GM12878 (cell line): ENCODE results near the gene TECR. TPM values are rescaled to one million over a fixed set of nuclear protein-coding genes. Genes with fewer than 3 reads are reported as not detected.

Source experiments
- ATAC-seq: fragments of 200-7000 bp; cut with Tn5 transposase; 3 replicates; pipeline ENCODE4 v1.9.1; 2020; ENCODE audit warnings: mild to moderate bottlenecking, moderate library complexity
- BruUV-seq: library from RNA; stranded (reverse); fragments of 400-500 nt; replicated peaks from 2 replicates; lab custom pipeline; 2021; lab: Mats Ljungman, UMichigan
- CTCF ChIA-PET: fragments of 300-600 bp; sonication (Branson Sonifier 250); formaldehyde crosslinking; extraction: SDS; loops from one replicate; lab custom pipeline; 2021; ENCODE audit warnings: inconsistent platforms; lab: Yijun Ruan, JAX
- POLR2A ChIA-PET: fragments of 350-600 bp; formaldehyde crosslinking; extraction: SDS; loops from one replicate; lab custom pipeline; 2021; ENCODE audit warnings: inconsistent platforms; lab: Charles Lee
- RAD21 ChIA-PET: fragments of 300-600 bp; sonication (Branson Sonifier 250); formaldehyde crosslinking; loops from one replicate; lab custom pipeline; 2023; ENCODE audit warnings: antibody characterized with exemption; ENCODE audit not compliant: unreplicated experiment; lab: Charles Lee
- SMC1A ChIA-PET: fragments of 300-600 bp; sonication (Branson Sonifier 250); formaldehyde crosslinking; loops from one replicate; lab custom pipeline; 2023; ENCODE audit not compliant: unreplicated experiment, uncharacterized antibody; lab: Charles Lee
- DNase-seq: peaks from one replicate; pipeline ENCODE4 v3.0.0-alpha.2; 2011; ENCODE audit warnings: low read depth, low spot score
- FAIRE-seq: peaks from 3 replicates; lab custom pipeline; 2011; peaks lifted over from hg19 to GRCh38; lab: Jason Lieb, UNC
- H2AFZ ChIP-seq: 2 replicates; pipeline ENCODE4 v1.6.0; 2011; ENCODE audit warnings: low read depth, low read length, control low read depth; ENCODE audit not compliant: control insufficient read depth
- H3K27ac ChIP-seq: 2 replicates; pipeline ENCODE4 v1.5.1; 2011; ENCODE audit warnings: control low read depth; ENCODE audit not compliant: control insufficient read depth, insufficient read depth
- H3K27me3 ChIP-seq, 2 experiments: replicated peaks in 1 of 2; 2 replicates each; pipeline versions ENCODE4 v1.6.0 to v1.6.1; 2011; ENCODE audit warnings: low read length in 1 of 2; ENCODE audit not compliant: control insufficient read depth in 2 of 2, insufficient read depth in 2 of 2
- H3K36me3 ChIP-seq, 2 experiments: 2 replicates each; pipeline ENCODE4 v1.5.1; 2011; ENCODE audit warnings: low read length in 1 of 2; ENCODE audit not compliant: control insufficient read depth in 2 of 2, insufficient read depth in 2 of 2
- H3K4me1 ChIP-seq: 2 replicates; pipeline ENCODE4 v1.6.1; 2011; ENCODE audit warnings: mild to moderate bottlenecking, low read length, moderate library complexity, mixed read lengths; ENCODE audit not compliant: control insufficient read depth, insufficient read depth
- H3K4me2 ChIP-seq: 2 replicates; pipeline ENCODE4 v1.6.0; 2011; ENCODE audit warnings: control low read depth; ENCODE audit not compliant: control insufficient read depth, insufficient read depth
- H3K4me3 ChIP-seq: fragments of 200-600 bp; sonication (generic); 2 replicates; pipeline ENCODE4 v1.5.1; 2016
- H3K79me2 ChIP-seq: 2 replicates; pipeline ENCODE4 v1.6.0; 2011; ENCODE audit warnings: low read length; ENCODE audit not compliant: control insufficient read depth, insufficient read depth
- H3K9ac ChIP-seq: 2 replicates; pipeline ENCODE4 v1.8.0; 2011; ENCODE audit warnings: low read length, control low read depth, mixed read lengths; ENCODE audit not compliant: control insufficient read depth, insufficient read depth
- H3K9me3 ChIP-seq: replicated peaks from 3 replicates; pipeline ENCODE4 v1.5.1; 2011; ENCODE audit warnings: mild to moderate bottlenecking, low read length; ENCODE audit not compliant: control insufficient read depth, insufficient read depth
- H4K20me1 ChIP-seq: 2 replicates; pipeline ENCODE4 v1.6.0; 2011; ENCODE audit not compliant: control insufficient read depth, insufficient read depth
- CHD1 ChIP-seq: IDR thresholded peaks from 2 replicates; pipeline ENCODE4 v1.6.1; 2012; ENCODE audit warnings: low read depth, low read length, improper control_type of control experiment
- EGR1 ChIP-seq, 2 experiments: IDR thresholded peaks; 1 replicate in 1 of 2; 2 replicates in 1 of 2; pipeline ENCODE4 v1.6.1; 2011 to 2012; ENCODE audit warnings: low read depth in 2 of 2, low read length in 2 of 2, borderline replicate concordance in 1 of 2, mild to moderate bottlenecking in 1 of 2, moderate library complexity in 1 of 2
- IKZF2 ChIP-seq, 2 experiments: fragments of 450-650 bp; IDR thresholded peaks; 2 replicates each; pipeline ENCODE4 v1.6.1; 2017; ENCODE audit warnings: mild to moderate bottlenecking in 2 of 2, moderate library complexity in 2 of 2
- KAT2A ChIP-seq: conservative IDR thresholded peaks from 2 replicates; pipeline ENCODE4 v1.6.1; 2011; ENCODE audit warnings: low read depth, low read length; ENCODE audit not compliant: control insufficient read depth
- NFIC ChIP-seq: IDR thresholded peaks from 2 replicates; pipeline ENCODE4 v1.6.1; 2012; ENCODE audit warnings: low read depth, mild to moderate bottlenecking, inconsistent platforms, low read length, moderate library complexity
- NR2C2 ChIP-seq: IDR thresholded peaks from 2 replicates; pipeline ENCODE4 v1.6.1; 2011; ENCODE audit warnings: borderline replicate concordance, low read depth; ENCODE audit not compliant: control insufficient read depth, insufficient read length
- PML ChIP-seq: IDR thresholded peaks from 2 replicates; pipeline ENCODE4 v1.6.1; 2012; ENCODE audit warnings: low read length, inconsistent platforms
- POLR2A ChIP-seq: IDR thresholded peaks from 2 replicates; pipeline ENCODE4 v1.6.1; 2011; ENCODE audit warnings: low read depth, mild to moderate bottlenecking, low read length
- RAD21 ChIP-seq: IDR thresholded peaks from 2 replicates; pipeline ENCODE4 v1.6.1; 2011; ENCODE audit warnings: mild to moderate bottlenecking, low read depth, low read length, moderate library complexity; ENCODE audit not compliant: insufficient read depth
- SMARCA5 ChIP-seq: fragments of 450-650 bp; IDR thresholded peaks from 2 replicates; pipeline ENCODE4 v1.6.1; 2017; ENCODE audit warnings: mild to moderate bottlenecking
- ZBTB40 ChIP-seq: fragments of 450-650 bp; IDR thresholded peaks from 2 replicates; pipeline ENCODE4 v1.6.1; 2016; ENCODE audit warnings: mild to moderate bottlenecking, moderate library complexity, borderline replicate concordance
- WGBS: methylation state at CpG from one replicate; pipeline ENCODE4 v1.1.6; 2016; ENCODE audit warnings: low lambda C conversion rate; ENCODE audit not compliant: insufficient replicate concordance, insufficient coverage; ENCODE audit errors: missing lambda C conversion rate; 5-methylcytosine and 5-hydroxymethylcytosine counted together
- in situ Hi-C: fragments of 300-500 bp; cut with MboI; formaldehyde crosslinking; loops from 9 replicates; pipeline ENCODE4 v1.14.3; 2018; ENCODE audit warnings: mixed read lengths
- intact Hi-C: fragments of 100-400 bp; cut with micrococcal nuclease; formaldehyde crosslinking; loops from one replicate; pipeline ENCODE4 v1.14.2; 2022; ENCODE audit not compliant: unreplicated experiment
- polyA plus RNA-seq, 11 experiments: library from polyadenylated mRNA; depleted of rRNA in 4 of 11; unstranded in 6 of 11; stranded (reverse) in 5 of 11; fragments of >200 nt; fragmentation: Nextera tagmentation in 4 of 11; fragmentation: Illumina TruSeq in 1 of 11; extraction: Ambion mirVana in 4 of 11; extraction: Trizol in 1 of 11; gene quantifications; 1 replicate in 1 of 11; 2 replicates in 10 of 11; pipeline versions ENCODE4 v1.2.1 to v1.2.3, GENCODE V29; 2011 to 2016; ENCODE audit warnings: inconsistent platforms in 2 of 11, missing spikeins in 2 of 11, low read depth in 1 of 11
- total RNA-seq, 4 experiments: library from RNA; depleted of rRNA in 3 of 4; stranded (reverse); fragments of >200 nt in 3 of 4; fragmentation: Illumina TruSeq in 1 of 4; extraction: Trizol in 1 of 4; gene quantifications; 2 replicates each; pipeline versions ENCODE4 v1.2.1 to v1.2.3, GENCODE V29; 2013 to 2021

TECR gene
- total and polyA plus RNA-seq, 10 of the 15 experiments (the other 5 are each of a cell fraction or from before 2014, with no cell fraction given), result 9.6 to 157 (median 64.2) TPM

DNA sequence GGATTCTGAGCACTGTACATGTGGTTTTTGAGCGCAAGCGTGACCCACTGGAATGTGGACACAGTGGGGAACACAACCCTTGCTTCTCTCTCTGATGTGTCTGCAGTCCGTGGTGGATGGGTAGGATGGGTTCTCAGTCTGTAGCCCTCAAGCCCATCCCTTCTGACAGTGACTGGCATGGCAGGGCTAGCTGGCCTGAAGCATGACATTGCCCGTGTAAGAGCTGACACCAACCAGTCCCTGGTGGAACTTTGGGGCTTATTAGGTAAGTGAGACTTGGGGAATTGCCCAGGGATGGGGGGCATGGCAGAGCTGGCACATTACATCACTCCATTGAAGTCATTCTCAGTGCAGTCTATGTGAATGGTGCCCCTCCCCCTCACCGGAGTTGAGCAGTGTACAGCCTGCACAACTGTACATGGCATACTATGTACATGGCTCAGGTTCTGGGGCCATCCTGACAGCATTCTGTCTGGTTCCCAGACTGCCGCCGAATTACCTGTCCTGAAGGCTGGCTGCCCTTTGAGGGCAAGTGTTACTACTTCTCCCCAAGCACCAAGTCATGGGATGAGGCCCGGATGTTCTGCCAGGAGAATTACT lies 70.3 kb downstream of the TECR start:
- peaks cover 21 to 30% of the 10 kb centered on the region in 2 experiments for H3K36me3 ChIP-seq
- ChIA-PET SMC1A (no interaction called here), RAD21 (no interaction called here), CTCF (interaction anchor here (3.2 kb wide), 1 partner anchor 86 kb away, joined by 25 read pairs; no protein-coding TSS in a partner anchor), POLR2A (interaction anchor here (0.7 kb wide), 1 partner anchor 83 kb away, joined by 5 read pairs; no protein-coding TSS in a partner anchor)
- H3K79me2 ChIP-seq, result peaks cover 7% of the 10 kb centered on the region
- no peak for DNase-seq
- no peaks in the 10 kb centered on the region for H3K27me3 ChIP-seq
- in situ Hi-C loops (loop anchor here (25.0 kb wide), 1 partner anchor 1988 kb away; no protein-coding TSS in a partner anchor), intact Hi-C loops (no loop called here)
- ATAC-seq, result no peak
- no peak overlapping the region for H3K27ac ChIP-seq
- FAIRE-seq, result no peak
- no peak overlapping the region for H3K4me3 ChIP-seq
- peaks cover 7% of the 10 kb centered on the region; the same call in 2 of the 3 replicates for H3K9me3 ChIP-seq
- peaks cover 23% of the 10 kb centered on the region for H3K4me1 ChIP-seq
- H3K4me2 ChIP-seq, result no peak overlapping the region
- TF ChIP-seq EGR1 (IDR thresholded peaks at IDR 0.05; ENCODE audit: borderline replicate concordance in 1 of 2, low read depth in 2 of 2, low read length in 2 of 2), result no peak
- 0 out of 2 replicates have a peak, but pooled peaks have one; percentile 34 for TF ChIP-seq PML
- peak; percentile 66; the same call in 1 of the 2 replicates for TF ChIP-seq SMARCA5
- TF ChIP-seq NFIC, result no peak
- no peak for TF ChIP-seq RAD21
- TF ChIP-seq CHD1, result no peak
- no peak for TF ChIP-seq NR2C2
- peak; percentile 63 for TF ChIP-seq POLR2A
- no peak for TF ChIP-seq ZBTB40
- TF ChIP-seq KAT2A, result no peak
- TF ChIP-seq IKZF2 (IDR thresholded peaks at IDR 0.05), result no peak
- WGBS, result 95% methylated on average over 8 of the region's 8 CpGs
- H4K20me1 ChIP-seq, result no peaks in the 10 kb centered on the region
- no TSS peak for BruUV-seq
- no peak overlapping the region for H3K9ac ChIP-seq
- H2AFZ ChIP-seq, result no peak overlapping the region
